Measurements from ENCODE around the gene ZBTB21.

ZBTB21 gene

DNA sequence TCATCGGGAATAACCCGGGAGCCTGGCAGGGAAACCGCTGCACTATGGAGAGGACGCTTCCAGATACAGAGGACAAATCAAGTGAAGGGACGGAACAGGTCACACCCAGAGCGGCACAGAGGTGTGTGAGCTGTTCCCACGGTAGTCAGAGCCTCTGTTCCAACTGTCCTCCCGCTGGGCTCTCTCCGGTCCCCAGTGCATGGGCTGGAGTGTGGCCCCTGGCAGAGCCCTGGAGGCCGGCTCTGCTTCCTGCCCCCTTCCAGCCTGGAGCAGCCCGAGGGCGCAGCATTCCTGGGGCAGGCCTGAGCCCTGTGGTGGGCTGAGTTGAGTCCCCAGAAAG lies 11.9 kb upstream of the ZBTB21 start:
- no peak overlapping the region for H3K4me3 ChIP-seq (ENCODE audit: low read length)
- DNase-seq (ENCODE audit: low read depth) = no peak
- TF ChIP-seq, protein P1, sequence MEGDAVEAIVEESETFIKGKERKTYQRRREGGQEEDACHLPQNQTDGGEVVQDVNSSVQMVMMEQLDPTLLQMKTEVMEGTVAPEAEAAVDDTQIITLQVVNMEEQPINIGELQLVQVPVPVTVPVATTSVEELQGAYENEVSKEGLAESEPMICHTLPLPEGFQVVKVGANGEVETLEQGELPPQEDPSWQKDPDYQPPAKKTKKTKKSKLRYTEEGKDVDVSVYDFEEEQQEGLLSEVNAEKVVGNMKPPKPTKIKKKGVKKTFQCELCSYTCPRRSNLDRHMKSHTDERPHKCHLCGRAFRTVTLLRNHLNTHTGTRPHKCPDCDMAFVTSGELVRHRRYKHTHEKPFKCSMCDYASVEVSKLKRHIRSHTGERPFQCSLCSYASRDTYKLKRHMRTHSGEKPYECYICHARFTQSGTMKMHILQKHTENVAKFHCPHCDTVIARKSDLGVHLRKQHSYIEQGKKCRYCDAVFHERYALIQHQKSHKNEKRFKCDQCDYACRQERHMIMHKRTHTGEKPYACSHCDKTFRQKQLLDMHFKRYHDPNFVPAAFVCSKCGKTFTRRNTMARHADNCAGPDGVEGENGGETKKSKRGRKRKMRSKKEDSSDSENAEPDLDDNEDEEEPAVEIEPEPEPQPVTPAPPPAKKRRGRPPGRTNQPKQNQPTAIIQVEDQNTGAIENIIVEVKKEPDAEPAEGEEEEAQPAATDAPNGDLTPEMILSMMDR (IDR thresholded peaks at IDR 0.05; ENCODE audit: insufficient read depth, low read depth, low read length, missing control alignments) = no peak

DNA sequence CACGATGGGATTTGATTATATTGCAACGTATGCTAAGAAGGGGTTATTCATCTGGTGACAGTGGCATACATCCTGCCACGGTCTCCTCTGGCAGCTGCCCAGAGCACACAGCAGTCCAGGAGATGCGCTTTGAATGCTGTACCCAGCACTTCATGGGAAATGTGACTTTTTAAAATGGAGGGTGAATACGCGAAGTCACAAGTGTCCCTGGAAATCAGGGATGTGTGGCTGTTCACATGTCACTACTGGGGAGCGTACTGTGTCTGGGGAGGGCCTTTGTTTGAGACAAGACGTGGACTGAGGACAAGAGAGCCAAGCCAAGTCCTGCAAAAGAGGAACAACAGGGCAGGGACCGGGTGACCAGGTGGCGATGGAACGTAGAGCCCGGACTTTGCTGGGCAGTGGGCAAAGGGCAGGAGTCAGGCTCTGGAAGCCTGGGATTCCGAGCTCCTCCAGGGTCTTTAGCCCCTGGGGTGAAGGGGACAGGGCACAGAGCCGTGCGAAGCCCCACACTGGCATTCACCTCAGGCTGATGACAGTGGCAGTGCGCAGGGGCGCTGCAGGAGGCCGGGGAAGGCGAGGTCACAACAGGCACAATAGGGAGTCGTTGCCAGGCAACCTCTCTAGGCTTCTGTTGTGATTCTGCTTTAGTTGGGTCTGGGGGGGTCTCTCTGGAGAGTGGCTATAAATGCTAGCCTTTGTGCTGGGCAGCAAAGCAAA lies 11.4 kb upstream of the ZBTB21 start:
- TF ChIP-seq, protein P1 (IDR thresholded peaks at IDR 0.05; ENCODE audit: insufficient read depth, low read depth, low read length, missing control alignments) = no peak
- DNase-seq (ENCODE audit: low read depth) = no peak
- no peak overlapping the region for H3K4me3 ChIP-seq (ENCODE audit: low read length)

DNA sequence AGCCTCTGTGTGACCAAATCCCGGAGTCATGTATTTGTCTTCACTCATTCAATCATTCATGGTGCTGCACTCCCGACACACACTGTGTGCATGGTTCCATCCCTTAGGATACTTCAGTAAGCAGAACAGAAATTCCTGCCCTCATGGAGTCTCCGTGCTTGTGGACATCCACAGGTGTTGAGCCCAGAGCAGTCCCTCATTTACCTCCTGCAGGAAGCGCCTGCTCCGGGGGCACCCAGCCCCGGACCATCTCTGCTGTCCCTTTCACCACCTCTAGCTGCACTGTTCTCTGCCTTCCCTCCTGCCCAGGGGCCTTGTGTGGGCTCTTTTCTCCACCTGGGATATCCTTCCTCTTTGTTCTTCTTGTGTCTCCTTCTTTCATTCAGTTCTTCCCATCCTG lies 9.5 kb upstream of the ZBTB21 start:
- no peak overlapping the region for H3K4me3 ChIP-seq (ENCODE audit: low read length)
- TF ChIP-seq, protein P1 (IDR thresholded peaks at IDR 0.05; ENCODE audit: insufficient read depth, low read depth, low read length, missing control alignments) = no peak
- no peak for DNase-seq (ENCODE audit: low read depth)

DNA sequence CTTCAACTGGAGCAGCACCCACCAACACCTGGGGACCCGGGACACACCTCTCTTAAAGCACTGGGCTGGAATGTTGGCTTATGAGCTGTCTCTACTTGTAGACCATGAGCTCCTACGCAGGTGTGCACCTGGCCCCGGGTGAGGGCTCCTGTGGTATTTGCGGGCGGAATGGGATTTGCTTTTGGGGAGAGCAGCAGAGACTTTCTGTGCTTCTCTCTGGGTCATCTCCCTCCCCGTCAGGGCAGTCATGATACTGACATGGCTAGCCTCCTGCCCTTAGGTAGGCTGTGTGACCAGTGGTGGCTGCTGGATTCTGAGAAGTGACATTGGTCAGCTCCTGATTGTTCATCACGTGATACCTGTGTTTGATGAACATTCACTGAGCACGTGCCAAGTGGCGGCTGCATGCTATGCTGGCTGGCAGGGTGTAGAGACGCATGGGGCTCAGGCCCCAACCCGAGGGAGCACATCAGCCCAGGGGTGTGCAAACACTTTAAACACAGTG lies 9.0 kb upstream of the ZBTB21 start:
- peak; percentile 60 for DNase-seq (ENCODE audit: low read depth)
- TF ChIP-seq, protein P1 (IDR thresholded peaks at IDR 0.05; ENCODE audit: insufficient read depth, low read depth, low read length, missing control alignments) = no peak
- no peak overlapping the region for H3K4me3 ChIP-seq (ENCODE audit: low read length)

DNA sequence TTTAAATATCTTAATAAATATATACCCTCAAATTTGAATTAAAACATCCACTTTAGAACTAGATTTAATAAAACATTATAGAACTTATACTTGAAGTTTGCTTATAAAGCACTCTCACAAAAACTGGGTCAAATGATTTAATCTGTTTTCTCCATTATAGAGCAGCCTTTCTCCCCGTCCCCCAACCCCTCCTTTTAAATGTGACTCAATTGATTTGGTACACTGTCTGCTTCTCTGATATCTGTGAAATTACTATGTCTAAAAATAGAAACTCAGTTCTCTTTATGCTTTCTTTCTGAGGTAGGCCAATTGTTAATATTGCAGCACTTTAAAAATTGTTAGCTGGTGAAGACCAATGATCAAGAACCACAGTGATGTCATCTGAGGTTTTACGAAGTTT lies 6.9 kb upstream of the ZBTB21 start:
- DNase-seq (ENCODE audit: low read depth) = no peak
- H3K4me3 ChIP-seq (ENCODE audit: low read length) = no peak overlapping the region
- TF ChIP-seq, protein P1 (IDR thresholded peaks at IDR 0.05; ENCODE audit: insufficient read depth, low read depth, low read length, missing control alignments) = no peak

DNA sequence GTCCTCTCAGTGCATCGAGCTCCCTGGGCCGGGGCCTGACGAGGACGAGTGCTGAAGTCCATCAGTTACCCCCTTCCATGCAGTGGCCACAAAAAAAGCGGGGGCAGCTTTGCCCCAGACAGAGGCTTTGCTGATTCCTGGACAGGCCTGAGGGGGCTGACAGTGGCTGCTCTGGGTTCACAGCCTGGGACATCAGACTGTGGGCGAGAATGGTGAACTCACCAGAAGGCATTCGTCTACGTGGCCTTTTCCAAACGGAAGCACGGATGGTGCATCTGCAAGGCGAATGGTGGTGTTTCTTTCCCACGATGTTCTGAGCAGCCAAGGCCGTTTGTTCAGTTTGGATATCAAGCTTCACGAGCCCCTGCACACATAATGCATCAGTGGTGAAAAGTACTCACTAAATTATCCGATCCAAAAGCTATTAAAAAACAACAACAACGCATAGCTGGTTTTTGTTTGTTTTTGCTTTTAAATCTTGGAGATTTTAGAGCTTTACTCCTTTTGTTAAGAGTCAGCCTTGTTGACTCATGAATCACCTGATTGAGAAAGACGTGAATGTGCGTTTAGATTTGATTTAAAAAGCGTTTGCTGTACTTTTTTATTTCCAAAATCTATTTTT lies 6.3 kb upstream of the ZBTB21 start:
- no peak for DNase-seq (ENCODE audit: low read depth)

More for the DNA sequence above, 6.3 kb upstream of the ZBTB21 start:
- TF ChIP-seq, protein P1 (IDR thresholded peaks at IDR 0.05; ENCODE audit: insufficient read depth, low read depth, low read length, missing control alignments) = no peak
- no peak overlapping the region for H3K4me3 ChIP-seq (ENCODE audit: low read length)

Measured in epithelial cell of esophagus (primary cell).